NCI-H2081 treated with DMSO at 0.1 percent for 48 hours (cell line): ENCODE measurements around the gene CHRNA10.

Experiments used
- DNase-seq: peaks from one replicate; lab custom pipeline; 2025; lab: John Stamatoyannopoulos, UW

CHRNA10 gene, protein sequence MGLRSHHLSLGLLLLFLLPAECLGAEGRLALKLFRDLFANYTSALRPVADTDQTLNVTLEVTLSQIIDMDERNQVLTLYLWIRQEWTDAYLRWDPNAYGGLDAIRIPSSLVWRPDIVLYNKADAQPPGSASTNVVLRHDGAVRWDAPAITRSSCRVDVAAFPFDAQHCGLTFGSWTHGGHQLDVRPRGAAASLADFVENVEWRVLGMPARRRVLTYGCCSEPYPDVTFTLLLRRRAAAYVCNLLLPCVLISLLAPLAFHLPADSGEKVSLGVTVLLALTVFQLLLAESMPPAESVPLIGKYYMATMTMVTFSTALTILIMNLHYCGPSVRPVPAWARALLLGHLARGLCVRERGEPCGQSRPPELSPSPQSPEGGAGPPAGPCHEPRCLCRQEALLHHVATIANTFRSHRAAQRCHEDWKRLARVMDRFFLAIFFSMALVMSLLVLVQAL

DNA sequence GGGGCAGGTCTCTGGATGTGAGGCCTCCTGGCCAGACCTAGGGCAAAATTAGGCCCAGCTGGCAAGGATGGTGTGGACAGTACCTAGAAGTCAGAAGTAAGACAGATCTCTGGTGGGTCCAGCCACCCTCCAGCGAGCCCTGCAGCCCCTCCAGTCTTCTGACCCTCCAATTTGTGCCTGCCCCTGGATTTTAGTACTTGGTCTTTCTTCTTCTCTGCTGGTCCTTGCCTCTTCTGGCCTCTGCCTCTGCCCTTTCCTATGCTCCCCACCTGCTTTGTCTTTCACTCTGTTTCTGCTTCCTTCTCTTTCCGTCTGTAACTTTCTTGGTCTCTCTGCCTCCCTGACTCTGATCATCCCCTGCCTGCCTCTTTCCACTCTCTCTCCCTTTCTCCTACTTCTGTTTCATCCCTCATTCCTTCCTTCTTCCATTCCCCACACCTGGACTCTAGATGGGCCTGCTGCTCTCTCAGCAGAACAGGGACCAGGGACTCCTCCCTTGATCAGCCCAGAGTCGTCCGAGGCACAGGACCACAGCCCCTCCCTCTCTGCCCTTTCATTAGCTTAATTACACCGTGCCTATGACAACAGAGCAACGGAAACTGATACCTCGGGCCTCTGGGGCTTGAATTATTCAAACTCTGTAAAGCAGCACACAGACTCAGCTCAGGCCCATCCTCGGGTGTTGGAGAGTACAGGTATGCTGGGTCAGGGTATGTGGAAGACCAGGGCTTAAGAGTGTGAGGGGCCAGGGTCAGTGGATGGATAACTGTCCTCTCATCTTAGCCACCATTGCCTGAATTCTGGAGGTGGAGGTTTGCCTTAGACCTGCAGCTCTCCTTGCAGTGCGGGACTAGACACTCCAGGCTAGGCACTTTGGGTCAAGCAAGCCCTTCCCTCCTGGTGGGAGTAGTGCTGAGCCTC, at the start of gene CHRNA10:
Gene CHRNA10, minus strand, starts transcription at position 51 of the 921 bp plus-strand sequence. CDS start 72 bp downstream, outside the sequence.
- DNase-seq, result no peak

- DNase-seq, result no peak
These were observed 41.1 kb upstream of the CHRNA10 start for GRCh38 chr11:3712274-3712673.

GRCh38 chr11:3710485-3711259, 39.5 kb upstream of the CHRNA10 start:
- no peak for DNase-seq

GRCh38 chr11:3709977-3710376, 38.8 kb upstream of the CHRNA10 start:
- DNase-seq, result no peak

DNA sequence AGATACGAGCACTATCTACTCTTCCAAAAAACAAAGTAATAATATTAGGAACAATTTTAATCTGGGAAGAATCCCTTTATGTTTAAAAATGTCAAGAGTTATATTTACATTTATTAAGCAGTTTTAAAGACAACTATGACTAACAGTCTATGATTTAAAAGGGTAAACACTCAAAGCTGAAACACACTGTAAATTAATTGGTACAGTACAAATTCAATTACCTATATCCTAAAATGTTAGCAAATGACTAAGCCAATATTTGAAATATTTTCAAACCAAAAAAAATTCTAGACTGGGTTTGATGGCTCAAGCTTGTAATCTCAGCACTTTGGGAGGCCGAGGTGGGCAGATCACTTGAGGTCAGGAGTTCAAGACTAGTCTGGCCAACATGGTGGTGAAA, 36.0 kb upstream of the CHRNA10 start:
- no peak for DNase-seq

GRCh38 chr11:3703383-3703782, 32.2 kb upstream of the CHRNA10 start:
- no peak for DNase-seq

DNA sequence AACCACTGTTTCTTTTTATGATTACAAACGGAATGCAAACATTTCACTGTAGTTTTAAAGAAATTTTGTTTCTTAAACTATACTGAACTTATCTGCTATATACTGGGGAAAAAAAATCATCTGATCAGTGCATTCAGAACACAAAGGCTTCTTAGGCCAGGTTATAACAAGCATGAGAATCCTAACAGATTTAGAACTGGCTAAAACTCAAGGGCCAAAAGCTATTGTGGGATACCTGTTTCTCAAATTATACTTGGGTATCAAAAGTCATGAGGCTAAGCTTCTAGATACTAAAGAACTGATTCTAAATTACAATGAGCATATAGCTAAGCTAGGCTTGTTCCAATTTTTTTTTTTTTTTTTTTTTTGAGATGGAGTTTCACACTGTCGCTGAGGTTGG, 29.7 kb upstream of the CHRNA10 start:
- DNase-seq, result no peak

DNA sequence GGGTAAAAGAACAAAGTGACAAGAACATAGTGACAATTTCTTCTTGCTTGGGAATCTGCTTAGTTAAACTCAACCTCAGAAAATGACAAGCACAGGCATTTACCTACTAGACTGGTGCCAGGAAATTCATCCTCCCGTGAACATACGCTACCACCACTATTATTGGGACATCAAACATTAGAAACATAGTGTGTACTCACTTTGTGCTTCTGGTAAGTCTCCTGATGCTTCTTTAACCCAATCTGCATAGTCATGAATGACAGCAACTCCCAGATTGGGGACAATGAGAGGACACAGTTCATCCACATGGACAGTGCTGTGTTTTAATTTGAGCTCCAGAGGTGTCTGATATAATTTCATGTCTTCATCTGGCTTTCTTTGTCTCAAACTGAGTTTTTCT, 29.2 kb upstream of the CHRNA10 start:
- DNase-seq, result no peak

DNA sequence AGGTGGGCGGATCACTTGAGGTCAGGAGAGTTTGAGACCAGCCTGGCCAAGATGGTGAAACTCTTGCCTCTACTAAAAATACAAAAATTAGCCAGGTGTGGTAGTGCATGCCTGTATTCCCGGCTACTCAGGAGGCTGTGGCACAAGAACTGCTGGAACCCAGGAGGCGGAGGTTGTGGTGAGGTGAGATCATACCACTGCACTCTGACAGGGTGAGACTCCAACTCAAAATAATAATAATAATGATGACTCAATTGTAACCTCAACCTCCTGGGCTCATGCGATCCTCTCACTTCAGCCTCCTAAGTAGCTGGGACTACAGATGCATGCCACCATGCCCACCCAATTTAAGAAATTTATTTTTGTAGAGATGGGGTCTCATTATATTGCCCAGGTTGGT, 15.6 kb upstream of the CHRNA10 start:
- DNase-seq, result no peak

- no peak for DNase-seq
These were observed 14.7 kb upstream of the CHRNA10 start for GRCh38 chr11:3685923-3686322.

- no peak for DNase-seq
These were observed 13.6 kb upstream of the CHRNA10 start for GRCh38 chr11:3684819-3685172.

DNA sequence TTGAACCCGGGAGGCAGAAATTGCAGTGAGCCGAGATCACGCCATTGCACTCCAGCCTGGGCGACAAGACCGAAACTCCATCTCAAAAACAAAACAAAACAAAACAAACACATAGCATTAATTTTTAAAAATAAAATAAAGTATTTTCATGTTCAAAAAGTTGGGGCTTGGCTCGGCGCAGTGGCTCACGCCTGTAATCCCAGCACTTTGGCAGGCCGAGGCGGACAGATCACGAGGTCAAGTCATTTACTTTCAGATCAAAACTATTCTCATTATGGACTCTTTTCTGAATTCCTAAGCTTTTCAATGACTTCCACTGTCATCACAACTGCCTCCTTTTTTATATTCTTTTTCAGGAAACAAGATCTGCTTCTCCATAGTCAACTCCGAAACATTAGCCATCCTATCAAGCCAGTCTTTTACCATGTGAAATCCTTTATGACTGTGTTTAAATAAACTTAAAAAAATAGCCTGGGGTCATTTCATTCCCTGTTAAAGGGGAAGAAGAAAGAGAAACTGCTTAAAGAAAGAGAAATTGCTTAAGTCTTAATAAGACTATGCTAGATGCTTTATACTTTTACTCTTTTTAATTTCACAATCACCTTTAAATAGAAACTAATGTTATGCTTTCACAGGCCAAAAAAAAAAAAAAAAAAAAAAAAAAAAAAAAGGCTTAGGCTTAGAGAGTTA, 13.1 kb upstream of the CHRNA10 start:
- no peak for DNase-seq

DNA sequence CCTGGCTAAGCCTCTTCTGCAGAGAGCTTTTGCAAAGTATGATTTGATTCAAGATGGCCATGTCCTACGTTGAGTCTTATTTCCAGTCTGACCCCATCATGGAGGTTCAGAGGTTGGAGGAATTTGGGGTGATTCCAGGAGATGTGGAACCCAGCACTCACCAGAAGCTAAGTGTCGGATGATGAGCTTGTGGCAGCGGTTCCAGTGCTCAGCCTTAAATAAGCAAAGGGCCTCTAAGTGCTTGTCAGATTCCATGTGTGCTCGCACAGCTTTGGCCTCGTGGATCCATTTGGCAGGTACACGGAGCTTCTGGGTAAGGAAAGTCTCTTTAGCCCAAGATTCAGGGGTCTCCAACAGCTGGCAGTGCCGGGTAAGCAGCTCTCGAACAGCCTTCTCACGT, 11.9 kb upstream of the CHRNA10 start:
- no peak for DNase-seq

DNA sequence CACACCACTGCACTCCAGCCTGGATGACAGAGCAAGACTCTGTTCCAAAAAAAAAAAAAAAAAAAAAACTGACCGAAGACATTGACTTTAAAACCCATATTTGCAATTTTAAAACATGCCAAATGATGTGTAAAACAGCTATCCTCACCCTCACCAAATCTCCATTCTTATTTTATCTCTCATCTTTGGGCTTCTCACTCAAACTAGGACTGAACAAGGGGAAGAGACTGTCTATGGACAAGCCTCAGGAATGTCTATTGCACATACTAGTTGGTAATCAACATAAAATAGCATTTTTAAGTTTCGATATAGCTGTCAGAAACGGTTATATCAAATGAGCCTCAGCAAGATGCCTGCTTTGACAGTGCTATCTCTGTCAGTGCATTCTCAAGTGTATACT, 7.9 kb upstream of the CHRNA10 start:
- DNase-seq, result no peak

DNA sequence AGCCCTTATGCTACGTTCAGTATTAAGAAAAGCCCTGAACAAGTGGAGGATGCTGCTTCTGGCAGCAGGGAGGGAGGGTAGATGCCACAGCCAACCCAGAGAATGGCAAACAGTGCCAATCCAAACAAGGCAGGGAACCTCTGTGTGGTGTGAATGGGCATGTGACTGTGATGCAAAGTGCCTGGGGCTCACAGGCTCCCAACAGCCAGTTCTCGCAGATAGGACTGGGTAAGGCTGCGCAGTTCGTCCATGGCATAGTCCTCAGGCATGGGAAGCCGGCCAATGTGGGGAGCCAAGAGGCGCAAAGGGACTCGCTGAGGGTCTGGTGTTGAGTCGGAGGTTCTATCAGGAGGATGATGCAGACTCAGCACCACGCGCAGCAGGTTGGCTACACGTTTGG, 4.8 kb upstream of the CHRNA10 start:
- no peak for DNase-seq

- DNase-seq, result no peak
These were observed 3.0 kb upstream of the CHRNA10 start for GRCh38 chr11:3674189-3674588.

GRCh38 chr11:3669742-3670183, 1.4 kb downstream of the CHRNA10 start:
- no peak for DNase-seq

- no peak for DNase-seq
These were observed 2.1 kb downstream of the CHRNA10 start for GRCh38 chr11:3669128-3669527.

DNA sequence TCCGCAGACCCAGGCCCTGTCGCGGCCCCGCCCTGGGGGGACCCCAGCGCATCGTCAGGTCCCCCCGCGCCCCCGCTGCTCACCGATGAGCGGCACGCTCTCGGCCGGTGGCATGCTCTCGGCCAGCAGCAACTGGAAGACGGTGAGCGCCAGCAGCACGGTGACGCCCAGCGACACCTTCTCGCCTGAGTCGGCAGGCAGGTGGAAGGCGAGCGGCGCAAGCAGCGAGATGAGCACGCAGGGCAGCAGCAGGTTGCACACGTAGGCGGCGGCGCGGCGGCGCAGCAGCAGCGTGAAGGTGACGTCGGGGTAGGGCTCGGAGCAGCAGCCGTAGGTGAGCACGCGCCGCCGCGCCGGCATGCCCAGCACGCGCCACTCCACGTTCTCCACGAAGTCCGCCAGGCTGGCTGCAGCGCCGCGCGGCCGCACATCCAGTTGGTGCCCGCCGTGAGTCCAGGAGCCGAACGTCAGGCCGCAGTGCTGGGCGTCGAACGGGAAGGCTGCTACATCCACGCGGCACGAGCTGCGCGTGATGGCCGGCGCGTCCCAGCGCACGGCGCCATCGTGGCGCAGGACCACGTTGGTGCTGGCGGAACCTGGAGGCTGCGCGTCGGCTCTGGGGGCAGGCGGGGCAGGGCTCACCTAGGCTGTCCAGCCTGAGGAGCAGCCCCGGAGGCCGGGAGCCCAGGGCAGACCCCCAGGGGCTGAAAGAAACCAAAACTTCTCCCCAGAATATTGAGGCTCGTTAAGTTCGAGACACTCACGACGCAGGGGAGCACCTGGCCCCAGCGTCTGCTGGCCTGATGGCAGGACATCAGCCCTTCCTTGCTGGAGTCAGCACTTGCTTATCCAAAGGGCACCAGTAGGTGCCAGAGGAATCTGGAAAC, 3.8 kb downstream of the CHRNA10 start:
- no peak for DNase-seq

GRCh38 chr11:3666023-3666530, 5.1 kb downstream of the CHRNA10 start:
- no peak for DNase-seq
